NCI-H2029 (cell line): ENCODE data around the gene ADGRG3.
A peak's percentile ranks its signal among the peaks of the same experiment; 100 is the strongest.

Experiments used
- DNase-seq: peaks from one replicate; lab custom pipeline; 2025; lab: John Stamatoyannopoulos, UW

ADGRG3 gene

GRCh38 chr16:57681950-57682728, 14.0 kb downstream of the ADGRG3 start:
- DNase-seq = no peak

GRCh38 chr16:57682809-57683635, 14.9 kb downstream of the ADGRG3 start:
- no peak for DNase-seq

GRCh38 chr16:57683636-57684545, 15.8 kb downstream of the ADGRG3 start:
- DNase-seq = no peak

DNA sequence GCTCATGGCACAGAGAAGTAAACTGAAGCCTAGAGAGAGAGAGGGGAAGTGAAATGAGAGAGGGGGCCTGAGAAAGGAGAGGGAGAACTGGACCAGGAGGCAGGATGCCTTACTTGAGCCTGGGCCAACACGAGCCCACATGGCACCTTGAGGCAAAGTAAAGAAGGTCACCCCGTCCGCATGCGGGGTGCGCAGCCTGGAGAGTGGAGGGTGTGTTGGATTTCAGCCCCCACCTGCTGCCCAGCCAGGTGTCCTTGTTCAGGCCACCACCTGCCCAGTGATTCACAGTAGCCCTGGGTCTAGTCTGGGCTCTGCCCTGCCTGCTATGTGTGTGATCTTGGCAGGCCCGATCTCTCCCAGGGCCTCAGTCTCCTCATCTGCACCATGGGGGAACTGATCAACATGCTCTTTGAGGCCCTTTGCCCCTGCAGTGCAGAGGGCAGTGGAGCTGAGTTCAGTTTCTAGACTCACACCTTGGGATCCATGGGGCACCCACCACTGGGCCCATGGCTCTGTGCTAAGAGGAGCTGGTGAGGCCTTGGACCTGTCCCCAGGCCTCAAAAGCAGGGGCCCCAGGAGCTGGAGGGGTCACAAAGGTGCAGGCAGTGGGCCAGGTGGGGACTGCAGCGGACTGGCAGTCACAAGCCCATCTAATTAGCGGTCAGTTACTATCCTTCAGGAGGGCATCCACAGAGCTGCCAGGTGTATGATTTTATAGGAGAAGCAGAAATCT, 16.7 kb downstream of the ADGRG3 start:
- no peak for DNase-seq

DNA sequence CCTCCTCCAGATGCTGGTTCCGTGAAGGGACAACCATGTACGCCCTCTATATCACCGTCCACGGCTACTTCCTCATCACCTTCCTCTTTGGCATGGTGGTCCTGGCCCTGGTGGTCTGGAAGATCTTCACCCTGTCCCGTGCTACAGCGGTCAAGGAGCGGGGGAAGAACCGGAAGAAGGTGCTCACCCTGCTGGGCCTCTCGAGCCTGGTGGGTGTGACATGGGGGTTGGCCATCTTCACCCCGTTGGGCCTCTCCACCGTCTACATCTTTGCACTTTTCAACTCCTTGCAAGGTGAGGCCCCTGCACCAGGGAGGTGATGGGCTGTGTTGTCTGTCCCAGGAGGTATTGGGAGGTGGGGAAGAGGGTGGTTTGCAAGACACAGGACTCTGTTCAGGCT, 17.5 kb downstream of the ADGRG3 start:
- DNase-seq = no peak

- no peak for DNase-seq
These were observed 18.5 kb downstream of the ADGRG3 start for GRCh38 chr16:57686577-57686976.

DNA sequence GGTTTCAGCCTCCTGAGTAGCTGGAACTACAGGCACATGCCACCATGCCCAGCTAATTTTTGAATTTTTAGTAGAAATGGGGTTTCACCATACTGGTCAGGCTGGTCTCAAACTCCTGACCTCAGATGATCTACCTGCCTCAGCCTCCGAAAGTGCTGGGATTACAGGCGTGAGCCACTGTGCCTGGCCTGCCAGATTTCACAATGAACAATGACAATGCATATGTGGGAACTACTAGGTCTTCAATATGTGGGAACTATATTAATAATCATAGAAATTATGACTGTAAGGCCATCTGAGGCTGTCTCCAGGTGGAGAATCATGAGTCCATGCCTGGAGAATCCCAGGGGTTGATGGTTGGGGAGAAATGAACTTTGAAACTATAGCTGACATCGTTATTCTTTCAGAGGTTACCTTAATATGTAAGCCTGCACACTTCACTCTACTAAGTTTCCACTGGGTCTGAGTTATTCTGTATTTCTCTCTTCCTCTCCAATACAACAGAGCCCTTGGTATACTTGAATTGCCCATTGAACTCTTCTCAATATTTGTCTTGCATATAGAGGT, 19.3 kb downstream of the ADGRG3 start:
- no peak for DNase-seq

- no peak for DNase-seq
These were observed 20.4 kb downstream of the ADGRG3 start for GRCh38 chr16:57688487-57688986.

DNA sequence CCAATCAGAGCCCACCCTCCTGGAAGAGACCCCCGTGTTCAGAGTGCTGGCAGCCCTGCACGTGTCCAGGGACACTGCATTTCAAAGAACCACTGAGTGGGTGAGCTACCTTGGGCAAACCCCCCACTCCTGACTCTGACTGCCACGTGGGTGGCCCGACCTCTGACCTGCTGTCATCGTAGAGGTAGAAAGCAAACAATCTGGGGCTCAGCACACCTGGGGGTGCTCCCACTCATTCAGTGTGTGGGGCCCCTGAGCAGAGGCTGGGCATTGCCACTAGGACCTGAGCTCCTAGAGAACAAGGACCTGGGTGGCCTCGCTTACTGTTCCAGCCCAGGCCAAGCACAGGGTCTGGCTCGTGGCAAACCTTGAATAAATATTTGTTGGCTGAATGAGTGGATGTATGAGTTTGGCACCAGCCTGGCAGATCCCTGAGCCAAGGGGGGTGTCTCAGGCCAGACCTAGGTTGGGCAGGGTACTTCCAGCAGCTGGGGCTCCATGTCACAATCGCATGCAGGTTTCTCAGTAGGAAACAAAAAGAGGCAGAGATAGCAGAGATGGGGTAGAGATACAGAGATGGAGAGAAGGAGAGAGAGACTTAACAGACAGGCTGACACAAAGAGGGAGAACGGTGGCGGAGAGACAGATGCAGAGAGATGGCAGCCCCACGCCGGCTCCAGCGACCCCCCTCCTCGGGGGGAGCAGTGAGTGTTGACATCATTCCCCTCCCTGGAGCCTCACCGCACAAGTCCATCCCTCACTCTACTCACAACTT, 21.1 kb downstream of the ADGRG3 start:
- peak; percentile 12 for DNase-seq

DNA sequence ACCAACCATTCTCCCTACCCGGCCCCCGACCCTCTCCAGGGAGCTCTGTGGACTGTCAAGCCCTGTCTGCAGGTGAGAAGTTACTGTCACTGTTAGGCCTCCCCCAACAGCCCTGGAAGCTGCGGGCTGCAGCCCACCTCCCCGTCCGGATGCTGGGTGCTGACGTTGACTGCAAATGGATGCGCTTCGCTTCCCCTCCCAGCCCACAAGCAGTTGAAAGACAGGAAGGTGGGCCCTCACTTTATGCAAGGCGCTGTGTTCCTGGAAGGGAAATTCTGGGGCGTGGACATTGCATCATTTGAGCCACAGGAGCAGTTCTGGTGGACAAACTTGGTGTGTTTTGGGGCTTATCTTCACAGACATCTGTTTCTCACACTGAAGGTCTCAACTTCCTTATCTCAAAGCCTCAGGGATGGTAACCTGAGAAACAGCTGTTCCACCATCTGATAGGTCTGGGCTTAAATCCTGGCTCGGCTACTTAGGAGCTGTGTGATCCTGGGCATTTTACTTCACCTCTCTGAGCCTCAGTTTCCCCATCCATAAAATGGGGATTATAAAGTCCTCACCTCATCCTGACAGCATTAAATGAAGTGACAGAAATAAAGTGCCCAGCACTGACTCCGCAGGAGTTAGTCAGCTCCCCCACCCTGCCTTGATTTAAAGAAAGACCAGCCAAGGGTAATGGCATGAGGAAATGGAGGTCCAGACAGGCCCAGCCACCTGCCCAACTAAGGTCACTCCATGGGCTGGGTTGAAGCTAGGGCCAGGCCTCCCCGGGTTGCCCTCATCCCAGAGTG, 21.9 kb downstream of the ADGRG3 start:
- no peak for DNase-seq

- DNase-seq = no peak
These were observed 22.8 kb downstream of the ADGRG3 start for GRCh38 chr16:57690782-57691471.

DNA sequence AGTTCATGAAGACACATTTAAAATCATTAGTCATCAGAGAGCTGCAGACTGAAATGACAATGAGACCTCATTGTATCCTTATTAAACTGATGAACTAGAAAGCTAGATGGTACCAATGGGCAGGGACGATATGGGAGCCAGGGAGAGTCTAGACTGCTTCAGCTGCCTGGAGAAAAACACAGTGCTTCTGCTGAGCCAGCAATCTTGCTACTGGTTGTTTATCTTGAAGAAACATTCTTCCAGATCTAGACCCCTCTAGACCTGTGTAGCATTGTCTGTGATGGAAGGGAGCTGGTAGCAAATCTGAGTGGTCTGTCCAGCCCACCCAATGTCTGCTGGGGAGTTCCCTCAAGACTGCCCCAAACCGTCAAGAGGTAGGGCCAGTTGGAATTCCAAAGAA, 24.5 kb downstream of the ADGRG3 start:
- no peak for DNase-seq

- no peak for DNase-seq
These were observed 25.4 kb downstream of the ADGRG3 start for GRCh38 chr16:57693550-57693949.

- DNase-seq = no peak
These were observed 26.2 kb downstream of the ADGRG3 start for GRCh38 chr16:57694231-57694724.

- DNase-seq = peak; percentile 43
These were observed 26.9 kb downstream of the ADGRG3 start, which contains the start of gene DRC7 for GRCh38 chr16:57694725-57695679. TSS of gene DRC7 (plus strand) at chr16:57694806. CDS start at chr16:57697950, 3,144 bp downstream.

GRCh38 chr16:57695680-57696069, 27.6 kb downstream of the ADGRG3 start:
- DNase-seq = no peak

DNA sequence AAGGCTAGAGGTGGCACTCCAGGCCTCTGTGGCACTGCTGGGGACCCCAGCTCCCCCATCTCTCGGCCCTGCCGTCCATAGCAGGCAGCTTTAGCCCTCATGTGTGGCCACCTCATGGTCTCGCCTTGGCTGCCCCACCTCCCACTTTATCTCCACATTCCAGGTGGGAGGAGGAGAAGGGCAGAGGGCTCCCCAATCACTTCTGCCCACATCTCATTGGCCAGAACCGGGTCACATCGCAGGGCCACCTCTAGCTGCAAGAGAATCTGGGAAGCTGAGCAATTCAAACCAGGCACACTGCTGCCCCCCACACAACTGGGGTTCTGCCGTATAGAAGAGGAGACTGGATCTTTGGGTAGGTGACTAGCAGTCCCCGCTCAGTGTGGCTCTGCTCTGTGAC, 28.1 kb downstream of the ADGRG3 start:
- DNase-seq = no peak
